Nephron progenitor cell (in vitro differentiated cells): ENCODE results near the gene HIF3A.
"Not testable (repeated sequence)": the region's sequence is repeated elsewhere in the genome, so short reads cannot be mapped to it uniquely, and the experiment has no call there.

Experiments used
- DNase-seq: peaks from one replicate; pipeline ENCODE4 v3.0.0; 2021
- H3K27ac Mint-ChIP-seq: 2 replicates; pipeline ENCODE4 v1.8.0; 2021; ENCODE audit warnings: mild to moderate bottlenecking, moderate library complexity, mixed read lengths
- H3K27me3 Mint-ChIP-seq: 2 replicates; pipeline ENCODE4 v1.8.0; 2021; ENCODE audit warnings: mild to moderate bottlenecking, low read depth, mixed read lengths; ENCODE audit not compliant: poor library complexity
- H3K36me3 Mint-ChIP-seq: 2 replicates; pipeline ENCODE4 v1.8.0; 2021; ENCODE audit warnings: low read depth, mixed read lengths
- H3K4me1 Mint-ChIP-seq: 2 replicates; pipeline ENCODE4 v1.8.0; 2021; ENCODE audit warnings: mixed read lengths
- H3K4me3 Mint-ChIP-seq: 2 replicates; pipeline ENCODE4 v1.8.0; 2021; ENCODE audit warnings: mild to moderate bottlenecking, moderate library complexity, mixed read lengths
- H3K9me3 Mint-ChIP-seq: 2 replicates; pipeline ENCODE4 v1.8.0; 2021; ENCODE audit warnings: mild to moderate bottlenecking, moderate library complexity, mixed read lengths
- TF ChIP-seq, protein P1 (sequence below): fragments of 200-600 bp; sonication (generic); IDR thresholded peaks from 2 replicates; pipeline ENCODE4 v1.5.0; 2021; ENCODE audit warnings: antibody characterized with exemption

Gene HIF3A

GRCh38 chr19:46320559-46320958 lies 23.7 kb downstream of the HIF3A start:
- H3K27ac Mint-ChIP-seq, result peak overlapping the region; percentile 87
- peaks cover 10% of the 10 kb centered on the region for H3K9me3 Mint-ChIP-seq
- no peaks in the 10 kb centered on the region for H3K27me3 Mint-ChIP-seq
- DNase-seq, result no peak
- TF ChIP-seq, protein P1, sequence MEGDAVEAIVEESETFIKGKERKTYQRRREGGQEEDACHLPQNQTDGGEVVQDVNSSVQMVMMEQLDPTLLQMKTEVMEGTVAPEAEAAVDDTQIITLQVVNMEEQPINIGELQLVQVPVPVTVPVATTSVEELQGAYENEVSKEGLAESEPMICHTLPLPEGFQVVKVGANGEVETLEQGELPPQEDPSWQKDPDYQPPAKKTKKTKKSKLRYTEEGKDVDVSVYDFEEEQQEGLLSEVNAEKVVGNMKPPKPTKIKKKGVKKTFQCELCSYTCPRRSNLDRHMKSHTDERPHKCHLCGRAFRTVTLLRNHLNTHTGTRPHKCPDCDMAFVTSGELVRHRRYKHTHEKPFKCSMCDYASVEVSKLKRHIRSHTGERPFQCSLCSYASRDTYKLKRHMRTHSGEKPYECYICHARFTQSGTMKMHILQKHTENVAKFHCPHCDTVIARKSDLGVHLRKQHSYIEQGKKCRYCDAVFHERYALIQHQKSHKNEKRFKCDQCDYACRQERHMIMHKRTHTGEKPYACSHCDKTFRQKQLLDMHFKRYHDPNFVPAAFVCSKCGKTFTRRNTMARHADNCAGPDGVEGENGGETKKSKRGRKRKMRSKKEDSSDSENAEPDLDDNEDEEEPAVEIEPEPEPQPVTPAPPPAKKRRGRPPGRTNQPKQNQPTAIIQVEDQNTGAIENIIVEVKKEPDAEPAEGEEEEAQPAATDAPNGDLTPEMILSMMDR, result no peak
- H3K4me3 Mint-ChIP-seq, result no peak overlapping the region
- H3K36me3 Mint-ChIP-seq, result peaks cover 62% of the 10 kb centered on the region
- H3K4me1 Mint-ChIP-seq, result no peaks in the 10 kb centered on the region

- peaks cover 64% of the 10 kb centered on the region for H3K36me3 Mint-ChIP-seq
- no peaks in the 10 kb centered on the region for H3K4me1 Mint-ChIP-seq
- H3K27ac Mint-ChIP-seq, result no peak overlapping the region
- peaks cover 20% of the 10 kb centered on the region for H3K9me3 Mint-ChIP-seq
- no peaks in the 10 kb centered on the region for H3K27me3 Mint-ChIP-seq
- TF ChIP-seq, protein P1, result no peak
- DNase-seq, result no peak
- no peak overlapping the region for H3K4me3 Mint-ChIP-seq
Observed at GRCh38 chr19:46321653-46322052, 24.8 kb downstream of the HIF3A start.

DNA sequence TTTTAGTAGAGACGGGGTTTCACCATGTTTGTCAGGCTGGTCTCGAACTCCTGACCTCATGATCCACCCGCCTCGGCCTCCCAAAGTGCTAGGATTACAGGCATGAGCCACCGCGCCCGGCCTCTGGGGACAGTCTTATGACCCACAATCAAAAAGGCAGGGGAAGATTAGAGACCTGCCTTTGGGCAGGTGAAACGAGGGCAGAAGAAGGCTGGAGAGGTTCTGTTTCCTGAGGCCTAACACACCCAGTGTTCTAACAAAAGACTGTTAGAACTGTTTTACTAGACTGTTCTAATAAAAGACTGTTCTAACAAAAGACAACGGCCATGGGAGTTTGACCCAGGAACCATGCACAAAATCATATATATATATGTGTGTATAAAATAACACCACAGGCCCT lies 26.4 kb downstream of the HIF3A start:
- not testable (repeated sequence) for H3K4me3 Mint-ChIP-seq, DNase-seq, H3K27ac Mint-ChIP-seq, H3K27me3 Mint-ChIP-seq, H3K4me1 Mint-ChIP-seq
- Mint-ChIP-seq H3K9me3 (peaks cover 34% of the 10 kb centered on the region), H3K36me3 (peaks cover 67% of the 10 kb centered on the region)

GRCh38 chr19:46324277-46324676 lies 27.4 kb downstream of the HIF3A start:
- Mint-ChIP-seq H3K27me3 (no peaks in the 10 kb centered on the region), H3K27ac (no peak overlapping the region), H3K9me3 (peaks cover 42% of the 10 kb centered on the region), H3K36me3 (peaks cover 78% of the 10 kb centered on the region), H3K4me3 (no peak overlapping the region), H3K4me1 (no peaks in the 10 kb centered on the region)
- TF ChIP-seq, protein P1, result no peak
- DNase-seq, result no peak

GRCh38 chr19:46326608-46327007 lies 29.8 kb downstream of the HIF3A start:
- TF ChIP-seq, protein P1, result no peak
- H3K36me3 Mint-ChIP-seq, result peaks cover 90% of the 10 kb centered on the region

GRCh38 chr19:46328079-46328478 lies 31.2 kb downstream of the HIF3A start:
- Mint-ChIP-seq H3K36me3 (peaks cover 75% of the 10 kb centered on the region), H3K9me3 (peaks cover 47% of the 10 kb centered on the region), H3K4me1 (no peaks in the 10 kb centered on the region), H3K4me3 (no peak overlapping the region), H3K27me3 (no peaks in the 10 kb centered on the region), H3K27ac (no peak overlapping the region)
- TF ChIP-seq, protein P1, result no peak
- no peak for DNase-seq

More at GRCh38 chr19:46326608-46327007, 29.8 kb downstream of the HIF3A start:
- Mint-ChIP-seq H3K27ac (no peak overlapping the region), H3K4me3 (no peak overlapping the region), H3K27me3 (no peaks in the 10 kb centered on the region), H3K9me3 (peaks cover 47% of the 10 kb centered on the region), H3K4me1 (no peaks in the 10 kb centered on the region)
- DNase-seq, result no peak
